SJSA1 (cell line): ENCODE data around the gene TMEM144. TPM values are rescaled to one million over a fixed set of nuclear protein-coding genes. Genes with fewer than 3 reads are reported as not detected.

Experiments
- DNase-seq, 2 experiments: peaks; one replicate each; pipeline ENCODE4 v3.0.0-alpha.2; 2015 to 2020; ENCODE audit warnings: low spot score in 2 of 2, low read depth in 1 of 2
- H3K27ac ChIP-seq: fragments of 250-450 bp; sonication (Bioruptor Pico); 2 replicates; pipeline ENCODE4 v1.5.1; 2020; ENCODE audit warnings: mild to moderate bottlenecking, moderate library complexity
- H3K27me3 ChIP-seq: fragments of 250-450 bp; sonication (Bioruptor Pico); replicated peaks from 2 replicates; pipeline ENCODE4 v1.5.1; 2020; ENCODE audit warnings: mild to moderate bottlenecking, moderate library complexity
- H3K36me3 ChIP-seq: fragments of 250-450 bp; sonication (Bioruptor Pico); 2 replicates; pipeline ENCODE4 v1.5.1; 2020; ENCODE audit warnings: mild to moderate bottlenecking
- H3K4me1 ChIP-seq: fragments of 250-450 bp; sonication (Bioruptor Pico); replicated peaks from 2 replicates; pipeline ENCODE4 v1.6.1; 2021; ENCODE audit warnings: mild to moderate bottlenecking
- H3K4me3 ChIP-seq: fragments of 250-450 bp; sonication (Bioruptor Pico); 2 replicates; pipeline ENCODE4 v1.5.1; 2020; ENCODE audit warnings: mild to moderate bottlenecking
- H3K9me3 ChIP-seq: fragments of 250-450 bp; sonication (Bioruptor Pico); replicated peaks from 2 replicates; pipeline ENCODE4 v1.5.1; 2020; ENCODE audit warnings: mild to moderate bottlenecking
- total RNA-seq: library from RNA; depleted of rRNA; stranded (reverse); fragments of >200 nt; shearing (Covaris generic); gene quantifications from 2 replicates; pipeline ENCODE4 v1.2.3, GENCODE V29; 2014

TMEM144 gene
- total RNA-seq, 1 experiment from 2014 or later: 1.1 TPM

DNA sequence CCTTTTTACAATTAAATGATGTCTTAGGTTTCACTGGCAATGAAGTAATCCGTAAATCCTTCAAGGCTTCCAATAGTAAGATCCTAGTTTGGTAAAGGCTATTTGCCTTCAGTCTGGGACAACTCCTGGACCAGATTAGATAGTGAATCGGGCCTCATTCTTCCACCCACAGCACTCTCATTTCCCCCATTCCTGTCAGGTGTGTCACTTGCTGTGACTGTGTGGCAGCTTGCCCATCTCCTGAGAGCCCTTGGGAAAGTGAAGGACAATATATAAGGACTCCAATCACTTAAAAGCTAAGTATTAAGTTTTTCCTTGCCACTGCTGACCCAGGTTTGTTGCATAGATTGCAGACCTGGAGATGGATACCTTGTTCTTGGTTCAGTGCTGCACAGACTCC is 34.2 kb upstream of the TMEM144 start:
- Histone ChIP-seq H3K9me3 (no peaks in the 10 kb centered on the region), H3K36me3 (no peaks in the 10 kb centered on the region), H3K4me1 (0 out of 2 replicates have a peak, but pooled peaks cover 3% of the 10 kb centered on the region), H3K27ac (no peak overlapping the region), H3K27me3 (peaks cover 10% of the 10 kb centered on the region; the same call in 1 of the 2 replicates), H3K4me3 (no peak overlapping the region)
- no peak for DNase-seq

DNA sequence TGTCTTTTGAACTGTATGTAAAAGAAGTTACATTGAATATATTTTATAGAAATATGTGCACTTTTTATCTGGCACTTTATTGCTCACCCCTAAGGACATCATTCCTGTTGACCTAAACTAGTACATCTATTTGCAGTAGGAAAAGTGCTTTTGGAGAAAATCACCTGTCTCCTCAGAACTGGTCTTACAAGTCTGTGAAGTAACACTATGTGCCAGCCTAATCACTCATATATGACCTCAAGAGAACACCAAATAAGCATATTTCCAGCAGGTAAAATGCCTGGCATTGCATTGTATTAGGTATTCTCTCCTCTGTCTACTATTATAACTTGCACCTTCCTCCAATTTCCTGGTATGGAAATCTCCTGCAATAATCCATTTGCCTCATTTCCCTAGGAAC is 33.5 kb upstream of the TMEM144 start:
- Histone ChIP-seq H3K27me3 (peaks cover 10% of the 10 kb centered on the region; the same call in 1 of the 2 replicates), H3K4me1 (0 out of 2 replicates have a peak, but pooled peaks cover 3% of the 10 kb centered on the region), H3K4me3 (no peak overlapping the region), H3K9me3 (no peaks in the 10 kb centered on the region), H3K27ac (no peak overlapping the region), H3K36me3 (no peaks in the 10 kb centered on the region)
- DNase-seq: no peak

DNA sequence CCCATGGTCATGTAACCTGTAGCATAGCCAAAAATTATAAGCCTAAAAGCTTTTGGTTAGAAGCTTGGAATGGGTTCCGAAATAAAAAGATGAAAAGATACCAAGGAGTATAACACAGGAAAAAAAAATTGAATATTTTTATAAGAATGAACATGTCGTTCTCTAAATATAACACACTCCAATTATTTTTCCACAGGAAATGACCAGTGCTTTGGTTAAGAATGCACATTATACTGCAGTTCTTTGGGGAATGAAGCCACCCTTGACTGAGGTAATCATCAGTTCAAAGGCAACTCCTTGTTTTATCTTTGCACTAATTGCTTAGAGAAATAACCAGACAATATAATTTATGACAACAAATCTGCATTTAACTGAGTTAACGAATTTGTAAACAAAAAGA is 30.8 kb upstream of the TMEM144 start:
- Histone ChIP-seq H3K27ac (no peak overlapping the region), H3K27me3 (peaks cover 10% of the 10 kb centered on the region), H3K36me3 (no peaks in the 10 kb centered on the region), H3K4me3 (no peak overlapping the region), H3K9me3 (no peaks in the 10 kb centered on the region), H3K4me1 (no peaks in the 10 kb centered on the region)
- no peak for DNase-seq

DNA sequence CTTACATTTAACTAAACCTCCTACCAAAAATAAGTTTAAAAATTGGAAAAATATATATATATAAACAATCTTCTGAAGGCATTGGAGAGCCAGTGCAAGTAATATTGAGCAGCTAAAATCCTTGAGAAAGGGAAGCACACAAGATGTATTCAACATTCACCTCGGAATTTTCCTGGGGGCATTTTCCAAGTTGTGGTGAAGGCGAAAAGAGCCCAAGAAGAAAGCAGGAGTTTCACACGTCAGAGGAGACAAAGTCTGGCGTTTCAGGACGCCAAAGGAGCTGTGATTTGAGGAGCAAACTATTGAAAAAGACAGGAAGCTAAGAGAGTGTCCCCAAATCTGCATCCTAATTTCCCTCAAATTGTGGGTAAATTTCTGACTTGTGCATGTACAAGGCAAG is 28.4 kb upstream of the TMEM144 start:
- Histone ChIP-seq H3K27me3 (peaks cover 10% of the 10 kb centered on the region), H3K9me3 (no peaks in the 10 kb centered on the region), H3K4me3 (no peak overlapping the region), H3K27ac (no peak overlapping the region), H3K36me3 (no peaks in the 10 kb centered on the region), H3K4me1 (no peaks in the 10 kb centered on the region)
- no peak for DNase-seq

DNA sequence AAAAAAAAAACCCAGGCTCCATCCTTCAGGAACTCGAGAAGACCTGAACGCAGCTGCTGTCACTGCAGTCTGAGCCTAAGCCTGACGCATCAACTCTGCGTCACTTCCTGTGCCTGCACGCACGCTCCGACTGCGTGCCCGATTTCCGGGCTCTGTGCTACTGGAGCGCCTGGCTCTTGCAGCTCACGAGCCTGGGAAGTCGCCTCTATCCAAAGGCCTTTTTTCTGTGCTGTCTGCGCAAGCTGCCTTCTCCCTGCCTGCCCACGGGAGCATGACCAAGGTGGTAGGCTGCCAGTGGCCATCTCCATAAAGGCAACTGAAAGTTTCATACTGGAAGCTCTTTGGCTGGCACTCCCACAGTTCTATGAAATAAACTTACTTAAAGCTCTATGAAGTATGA is 27.6 kb upstream of the TMEM144 start:
- H3K4me3 ChIP-seq: no peak overlapping the region
- no peak overlapping the region for H3K27ac ChIP-seq
- no peaks in the 10 kb centered on the region for H3K4me1 ChIP-seq
- H3K36me3 ChIP-seq: no peaks in the 10 kb centered on the region
- peaks cover 10% of the 10 kb centered on the region for H3K27me3 ChIP-seq
- no peaks in the 10 kb centered on the region for H3K9me3 ChIP-seq
- DNase-seq: no peak

DNA sequence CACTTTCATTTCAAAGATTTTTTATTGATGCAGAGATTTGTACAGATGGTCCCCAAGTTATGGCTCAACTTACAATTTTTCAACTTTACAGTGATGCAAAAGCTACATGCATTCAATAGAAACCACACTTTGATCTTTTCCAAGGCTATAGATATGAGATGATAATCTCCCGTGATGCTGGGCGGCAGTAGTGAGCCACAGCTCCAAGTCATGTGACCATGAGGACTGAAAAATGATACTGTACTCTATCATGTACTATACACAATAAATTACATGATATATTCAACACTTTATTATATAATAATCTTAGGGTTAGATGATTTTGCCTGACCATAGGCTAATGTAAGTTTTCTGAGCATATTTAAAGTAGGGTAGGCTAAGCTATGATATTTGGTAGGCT is 23.5 kb upstream of the TMEM144 start:
- no peaks in the 10 kb centered on the region for H3K9me3 ChIP-seq
- H3K27ac ChIP-seq: no peak overlapping the region
- no peak overlapping the region for H3K4me3 ChIP-seq
- no peaks in the 10 kb centered on the region for H3K4me1 ChIP-seq
- H3K36me3 ChIP-seq: no peaks in the 10 kb centered on the region
- no peaks in the 10 kb centered on the region; the same call in 1 of the 2 replicates for H3K27me3 ChIP-seq
- no peak for DNase-seq

DNA sequence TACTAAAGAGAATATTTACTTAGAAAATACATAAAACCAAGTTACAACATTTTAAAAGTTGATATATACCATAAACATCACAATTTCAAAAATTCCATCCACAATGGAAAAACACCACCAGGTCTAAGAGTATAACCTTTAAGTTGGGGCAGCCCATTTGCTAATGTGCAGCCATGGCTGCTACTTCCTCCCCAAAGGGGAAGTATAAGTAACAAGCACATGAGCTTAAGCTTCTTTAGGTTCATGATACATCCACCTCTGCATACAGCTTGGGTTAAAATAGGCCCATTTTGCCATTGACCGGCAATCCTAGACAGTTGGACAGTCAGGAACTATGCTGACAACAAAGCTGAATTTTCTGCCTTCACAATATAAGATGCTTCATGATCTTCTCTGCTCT is 20.9 kb upstream of the TMEM144 start:
- DNase-seq: no peak

DNA sequence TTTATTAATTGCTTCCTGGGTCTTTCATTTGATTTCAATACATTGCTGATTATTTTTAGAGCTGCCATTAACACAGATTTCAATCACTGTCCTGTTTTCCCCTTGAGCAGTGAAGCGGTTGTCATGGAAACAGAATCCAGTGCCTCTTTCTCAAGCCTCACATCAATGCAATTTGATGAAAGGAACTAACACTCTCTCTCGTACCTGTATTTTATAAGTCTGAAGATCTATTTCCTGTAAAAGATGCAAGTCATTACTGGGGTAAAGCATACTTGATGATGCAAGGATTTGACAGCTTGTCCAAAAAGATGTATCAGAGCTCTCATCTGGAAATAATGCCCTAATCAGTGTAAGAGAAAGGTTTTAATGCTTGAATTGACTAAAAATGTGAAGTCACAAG is 19.6 kb upstream of the TMEM144 start:
- no peaks in the 10 kb centered on the region for H3K36me3 ChIP-seq
- no peak overlapping the region for H3K4me3 ChIP-seq
- no peak overlapping the region for H3K27ac ChIP-seq
- H3K27me3 ChIP-seq: no peaks in the 10 kb centered on the region
- no peaks in the 10 kb centered on the region for H3K9me3 ChIP-seq
- DNase-seq: no peak
- no peaks in the 10 kb centered on the region for H3K4me1 ChIP-seq

More for the DNA sequence above, 20.9 kb upstream of the TMEM144 start:
- Histone ChIP-seq H3K27me3 (no peaks in the 10 kb centered on the region), H3K4me1 (no peaks in the 10 kb centered on the region), H3K27ac (no peak overlapping the region), H3K9me3 (no peaks in the 10 kb centered on the region), H3K4me3 (no peak overlapping the region), H3K36me3 (no peaks in the 10 kb centered on the region)

DNA sequence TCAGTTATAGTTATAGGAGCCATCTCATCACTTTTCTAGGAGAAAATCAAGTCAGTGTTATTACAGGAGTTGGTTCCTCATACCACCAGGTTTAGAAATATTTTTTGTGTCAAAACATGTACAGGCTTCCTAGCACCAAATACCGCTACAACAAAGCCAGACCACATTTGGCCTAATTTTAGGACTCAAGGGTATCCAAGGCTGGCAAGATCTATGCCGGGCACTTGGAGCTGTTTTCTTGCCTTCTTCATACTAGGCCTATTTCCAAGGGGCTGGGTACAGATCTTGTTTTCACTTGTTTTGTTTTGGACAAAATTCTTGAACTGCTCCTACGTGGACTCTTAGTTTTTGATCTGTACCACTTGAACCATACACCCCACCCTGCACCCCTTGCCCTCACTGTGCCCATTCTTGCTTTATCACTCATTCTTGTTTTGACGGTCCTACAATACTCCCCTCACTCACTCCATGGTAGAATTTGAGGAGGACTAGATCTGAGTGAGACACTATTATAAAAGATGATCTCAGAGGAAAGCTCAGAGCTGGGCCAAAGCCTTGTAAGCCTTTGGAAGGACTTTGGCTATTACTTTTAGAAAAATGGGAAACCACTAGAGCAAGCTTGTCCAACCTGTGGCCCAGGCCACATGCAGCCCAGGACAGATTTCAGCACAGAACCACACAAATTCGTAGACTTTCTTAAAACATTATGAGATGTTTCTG is 17.7 kb upstream of the TMEM144 start:
- no peaks in the 10 kb centered on the region for H3K4me1 ChIP-seq
- no peaks in the 10 kb centered on the region for H3K27me3 ChIP-seq
- DNase-seq: no peak
- no peaks in the 10 kb centered on the region for H3K9me3 ChIP-seq
- H3K27ac ChIP-seq: no peak overlapping the region
- no peak overlapping the region for H3K4me3 ChIP-seq
- no peaks in the 10 kb centered on the region for H3K36me3 ChIP-seq

DNA sequence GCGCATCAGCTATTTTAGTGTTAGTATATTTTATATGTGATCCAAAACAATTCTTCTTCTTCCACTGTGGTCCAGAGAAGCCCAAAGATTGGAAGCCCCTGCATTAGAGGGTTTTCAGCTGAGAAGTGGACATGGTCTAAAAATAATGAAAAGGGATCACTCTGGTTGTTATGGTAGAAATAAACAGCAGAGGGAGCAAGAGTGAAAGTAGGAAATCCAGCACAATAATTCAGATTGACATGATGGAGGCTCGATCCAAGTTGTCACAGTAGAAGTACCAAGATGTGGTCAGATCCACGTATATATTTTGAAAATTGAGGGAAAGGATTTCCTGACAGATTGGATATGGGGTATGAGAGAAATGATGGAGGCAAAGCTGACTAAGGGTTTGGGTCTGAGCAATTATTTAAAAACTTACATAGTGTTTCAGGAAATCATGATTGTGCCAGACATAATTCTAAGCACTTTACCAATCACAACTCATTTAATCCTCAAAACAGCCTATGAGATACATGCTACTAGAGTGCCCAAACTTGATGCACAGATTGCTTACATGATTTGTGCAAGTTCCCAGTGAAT is 17.0 kb upstream of the TMEM144 start:
- no peak overlapping the region for H3K4me3 ChIP-seq
- H3K27me3 ChIP-seq: no peaks in the 10 kb centered on the region
- no peaks in the 10 kb centered on the region for H3K9me3 ChIP-seq
- no peaks in the 10 kb centered on the region for H3K36me3 ChIP-seq
- no peak overlapping the region for H3K27ac ChIP-seq
- no peaks in the 10 kb centered on the region for H3K4me1 ChIP-seq
- peak in 1 of 2 experiments; percentile 10 for DNase-seq

DNA sequence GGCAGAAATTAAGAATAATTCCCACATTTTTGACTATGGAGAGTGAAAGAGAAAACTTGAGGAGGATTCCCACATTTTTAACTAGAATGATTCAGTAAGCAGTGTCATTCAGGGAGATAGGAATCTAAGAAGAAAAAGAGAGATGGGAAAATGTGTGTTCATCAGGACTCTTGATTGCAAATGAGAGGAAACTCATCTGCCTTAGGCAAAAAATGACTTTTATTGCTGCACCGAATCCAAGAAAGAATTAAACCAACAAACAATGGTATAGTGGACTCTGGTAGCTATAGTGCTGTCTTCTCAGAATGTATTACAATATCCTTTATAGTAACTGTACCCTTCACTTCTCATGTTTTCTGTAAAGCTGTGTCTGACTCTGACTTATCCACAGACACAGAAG is 15.0 kb upstream of the TMEM144 start:
- no peaks in the 10 kb centered on the region for H3K27me3 ChIP-seq
- H3K4me3 ChIP-seq: no peak overlapping the region
- H3K9me3 ChIP-seq: no peaks in the 10 kb centered on the region
- H3K36me3 ChIP-seq: no peaks in the 10 kb centered on the region
- DNase-seq: no peak
- H3K4me1 ChIP-seq: no peaks in the 10 kb centered on the region
- no peak overlapping the region for H3K27ac ChIP-seq

DNA sequence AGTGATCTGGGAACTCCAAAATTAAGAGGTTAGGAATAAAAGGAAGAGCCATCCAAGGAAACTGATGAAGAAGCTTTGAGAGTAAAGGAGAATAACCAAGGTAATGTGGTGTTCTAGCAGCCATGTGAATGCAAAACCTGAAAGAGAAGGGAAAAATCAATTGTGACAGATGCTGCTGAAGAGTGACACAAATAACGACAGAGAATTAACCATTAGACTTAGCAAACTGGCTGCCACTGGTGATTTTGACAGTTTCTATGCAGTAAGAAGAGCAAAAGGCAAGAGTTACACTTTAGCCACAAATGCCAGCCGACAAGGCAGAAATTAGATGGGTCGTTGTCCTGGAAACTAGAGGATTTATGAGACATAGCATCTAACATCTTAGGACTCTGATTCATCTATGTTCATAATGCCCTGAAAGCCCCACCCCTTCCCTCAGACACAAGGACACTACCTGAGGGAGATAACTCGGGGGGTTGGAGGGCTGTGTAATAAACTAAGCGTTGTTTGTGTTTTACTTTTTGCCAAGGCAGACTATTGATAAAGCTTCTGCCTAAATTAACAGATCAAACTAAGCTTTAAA is 13.0 kb upstream of the TMEM144 start:
- Histone ChIP-seq H3K4me3 (no peak overlapping the region), H3K9me3 (no peaks in the 10 kb centered on the region), H3K27me3 (no peaks in the 10 kb centered on the region), H3K27ac (no peak overlapping the region), H3K36me3 (no peaks in the 10 kb centered on the region), H3K4me1 (no peaks in the 10 kb centered on the region)
- no peak for DNase-seq

DNA sequence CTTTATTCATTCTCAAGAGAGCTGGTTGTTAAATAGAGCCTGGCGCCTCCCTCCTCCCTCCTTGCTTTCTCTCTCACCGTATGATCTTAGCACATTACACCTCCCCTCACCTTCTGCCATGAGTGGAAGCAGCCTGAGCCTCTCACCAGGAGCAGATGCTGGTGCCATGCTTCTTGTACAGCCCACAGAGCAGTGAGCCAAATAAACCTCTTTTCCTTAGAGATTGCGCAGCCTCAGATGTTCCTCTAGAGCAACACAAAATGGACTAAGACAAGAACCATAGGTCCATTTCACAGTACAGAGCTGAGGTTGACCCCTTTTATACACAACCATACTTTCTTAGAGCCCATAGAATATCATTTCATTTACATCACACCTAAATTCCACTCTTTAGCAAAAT is 10.1 kb upstream of the TMEM144 start:
- no peaks in the 10 kb centered on the region for H3K9me3 ChIP-seq
- H3K4me1 ChIP-seq: no peaks in the 10 kb centered on the region
- no peak for DNase-seq

DNA sequence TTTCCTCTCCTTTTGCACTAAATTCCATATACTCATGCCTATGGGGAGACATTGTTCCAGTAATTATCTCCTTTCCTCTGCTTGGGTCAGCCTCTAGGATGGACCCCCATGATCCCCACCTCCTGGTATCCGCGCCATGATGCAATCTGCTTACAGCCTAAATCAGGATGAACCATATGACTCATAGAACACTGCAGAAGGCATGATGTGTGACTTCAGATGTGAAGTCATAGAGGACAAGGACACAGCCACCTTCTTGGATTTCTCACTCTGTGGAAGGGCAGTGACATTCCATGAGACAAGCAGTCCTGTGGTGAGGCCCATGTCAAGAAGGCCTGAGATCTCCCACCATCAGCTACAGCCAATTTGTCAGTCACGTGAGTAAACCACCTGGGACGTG is 9.0 kb upstream of the TMEM144 start:
- Histone ChIP-seq H3K9me3 (no peaks in the 10 kb centered on the region), H3K4me3 (no peak overlapping the region), H3K4me1 (no peaks in the 10 kb centered on the region), H3K36me3 (no peaks in the 10 kb centered on the region), H3K27me3 (no peaks in the 10 kb centered on the region), H3K27ac (no peak overlapping the region)
- no peak for DNase-seq

More for the DNA sequence above, 10.1 kb upstream of the TMEM144 start:
- H3K36me3 ChIP-seq: no peaks in the 10 kb centered on the region
- H3K4me3 ChIP-seq: no peak overlapping the region
- H3K27ac ChIP-seq: no peak overlapping the region
- H3K27me3 ChIP-seq: no peaks in the 10 kb centered on the region
